Measurements from ENCODE around the gene DIAPH3.

DNA sequence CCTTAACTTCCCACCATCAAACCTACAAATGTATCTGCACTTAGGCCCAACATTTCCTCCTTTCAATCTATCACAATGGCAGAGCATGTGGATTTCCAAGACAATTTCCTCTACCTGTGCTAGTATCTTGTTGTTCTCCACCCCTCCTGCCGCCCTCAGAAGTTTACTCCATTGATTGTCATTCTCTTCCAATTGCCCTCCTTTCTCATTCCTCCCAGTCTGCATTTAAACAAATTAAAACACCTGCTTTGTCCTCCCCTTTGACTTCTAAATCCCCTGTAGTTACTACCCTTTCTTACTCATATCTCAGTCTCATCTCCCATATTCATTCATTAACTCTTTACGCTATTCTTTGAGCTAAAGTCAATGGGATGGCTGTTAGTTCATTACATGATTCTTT is 370.6 kb downstream of the DIAPH3 start:
- TF ChIP-seq, protein P1, sequence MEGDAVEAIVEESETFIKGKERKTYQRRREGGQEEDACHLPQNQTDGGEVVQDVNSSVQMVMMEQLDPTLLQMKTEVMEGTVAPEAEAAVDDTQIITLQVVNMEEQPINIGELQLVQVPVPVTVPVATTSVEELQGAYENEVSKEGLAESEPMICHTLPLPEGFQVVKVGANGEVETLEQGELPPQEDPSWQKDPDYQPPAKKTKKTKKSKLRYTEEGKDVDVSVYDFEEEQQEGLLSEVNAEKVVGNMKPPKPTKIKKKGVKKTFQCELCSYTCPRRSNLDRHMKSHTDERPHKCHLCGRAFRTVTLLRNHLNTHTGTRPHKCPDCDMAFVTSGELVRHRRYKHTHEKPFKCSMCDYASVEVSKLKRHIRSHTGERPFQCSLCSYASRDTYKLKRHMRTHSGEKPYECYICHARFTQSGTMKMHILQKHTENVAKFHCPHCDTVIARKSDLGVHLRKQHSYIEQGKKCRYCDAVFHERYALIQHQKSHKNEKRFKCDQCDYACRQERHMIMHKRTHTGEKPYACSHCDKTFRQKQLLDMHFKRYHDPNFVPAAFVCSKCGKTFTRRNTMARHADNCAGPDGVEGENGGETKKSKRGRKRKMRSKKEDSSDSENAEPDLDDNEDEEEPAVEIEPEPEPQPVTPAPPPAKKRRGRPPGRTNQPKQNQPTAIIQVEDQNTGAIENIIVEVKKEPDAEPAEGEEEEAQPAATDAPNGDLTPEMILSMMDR (conservative IDR thresholded peaks at IDR 0.05; ENCODE audit: low read length) = no peak
- no peak for TF ChIP-seq EZH2phosphoT487 (IDR thresholded peaks at IDR 0.05; ENCODE audit: borderline replicate concordance)
